Measurements from ENCODE around the gene CST7.

- TF ChIP-seq CTCF (IDR thresholded peaks at IDR 0.05): no peak
- TF ChIP-seq REST (IDR thresholded peaks at IDR 0.05; ENCODE audit: insufficient read depth in 1 of 2, low read depth in 2 of 2, low read length in 1 of 2): no peak
- TF ChIP-seq TCF7L2 (IDR thresholded peaks at IDR 0.05; ENCODE audit: low read depth, low read length): no peak
- no peak for TF ChIP-seq POLR2AphosphoS5 (IDR thresholded peaks at IDR 0.05; ENCODE audit: low read depth, low read length)
- TF ChIP-seq SIN3A (IDR thresholded peaks at IDR 0.05; ENCODE audit: borderline replicate concordance, insufficient read depth, low read depth, low read length): no peak
Observed at GRCh38 chr20:24912397-24913075, 36.5 kb upstream of the CST7 start.
